Suprapubic skin (tissue), 3 donors: ENCODE data around the gene NACC2.

Experiments
- CTCF ChIP-seq, 2 donors: fragments of 200-600 bp in 1 of 2; fragments of 450-650 bp in 1 of 2; sonication (generic) in 1 of 2; IDR thresholded peaks; one replicate each; pipeline ENCODE4 v1.5.1; 2016 to 2019; ENCODE audit warnings: antibody characterized with exemption in 2 of 2, mild to moderate bottlenecking in 1 of 2, moderate library complexity in 1 of 2
- EP300 ChIP-seq: sonication (generic); formaldehyde crosslinking; IDR thresholded peaks from one replicate; pipeline ENCODE4 v1.6.1; 2017; ENCODE audit warnings: antibody characterized with exemption
- POLR2A ChIP-seq, 2 donors: fragments of 450-650 bp; IDR thresholded peaks; one replicate each; pipeline ENCODE4 v1.6.1; 2017; ENCODE audit warnings: antibody characterized with exemption in 2 of 2, mild to moderate bottlenecking in 2 of 2, moderate library complexity in 2 of 2

- TF ChIP-seq CTCF (IDR thresholded peaks at IDR 0.05), result no peak
- no peak for TF ChIP-seq POLR2A (IDR thresholded peaks at IDR 0.05)
- TF ChIP-seq EP300, result no peak
Measured at GRCh38 chr9:136036050-136036449, 59.0 kb downstream of the NACC2 start.
